Stomach (tissue), 4 donors: ENCODE results near the gene SLC16A14.

Source experiments
- CTCF ChIP-seq, 7 experiments: fragments of 450-650 bp in 4 of 7; fragments of 200-600 bp in 3 of 7; sonication (generic) in 3 of 7; IDR thresholded peaks; one replicate each; pipeline ENCODE4 v1.5.1; 2016 to 2019; ENCODE audit warnings: antibody characterized with exemption in 7 of 7, control low read depth in 2 of 7, mild to moderate bottlenecking in 1 of 7
- EP300 ChIP-seq: sonication (generic); formaldehyde crosslinking; IDR thresholded peaks from one replicate; pipeline ENCODE4 v1.6.1; 2017; ENCODE audit warnings: antibody characterized with exemption
- POLR2A ChIP-seq, 4 donors: fragments of 450-650 bp; IDR thresholded peaks; one replicate each; pipeline ENCODE4 v1.6.1; 2016; ENCODE audit warnings: antibody characterized with exemption in 4 of 4, control low read depth in 2 of 4, mild to moderate bottlenecking in 1 of 4, moderate library complexity in 1 of 4

GRCh38 chr2:230097841-230098240 lies 29.1 kb upstream of the SLC16A14 start:
- no peak for TF ChIP-seq POLR2A (IDR thresholded peaks at IDR 0.05)
- TF ChIP-seq CTCF (IDR thresholded peaks at IDR 0.05) = no peak
- TF ChIP-seq EP300 = no peak
